HuH-7.5 (cell line): Measurements from ENCODE around the gene CHST9.
"Not testable (repeated sequence)": the region's sequence is repeated elsewhere in the genome, so short reads cannot be mapped to it uniquely, and the experiment has no call there.

Experiments
- DNase-seq: peaks from one replicate; pipeline ENCODE4 v3.0.0; 2011; ENCODE audit warnings: low spot score

Gene CHST9

GRCh38 chr18:27004056-27004829 lies 180.9 kb downstream of the CHST9 start:
- no peak for DNase-seq

- no peak for DNase-seq
Measured at GRCh38 chr18:26999797-27000196, 185.3 kb downstream of the CHST9 start.

- DNase-seq, result no peak
Measured at GRCh38 chr18:26993568-26993967, 191.5 kb downstream of the CHST9 start.

GRCh38 chr18:26992926-26993325 lies 192.2 kb downstream of the CHST9 start:
- DNase-seq, result no peak

- DNase-seq, result no peak
Measured at GRCh38 chr18:26989842-26990241, 195.3 kb downstream of the CHST9 start.

GRCh38 chr18:26981360-26982082 lies 203.6 kb downstream of the CHST9 start:
- no peak for DNase-seq

GRCh38 chr18:26978812-26979341 lies 206.2 kb downstream of the CHST9 start:
- DNase-seq, result no peak

- DNase-seq, result no peak
Measured at GRCh38 chr18:26977781-26978180, 207.3 kb downstream of the CHST9 start.

- no peak for DNase-seq
Measured at GRCh38 chr18:26976206-26976605, 208.9 kb downstream of the CHST9 start.

GRCh38 chr18:26972549-26972948 lies 212.6 kb downstream of the CHST9 start:
- DNase-seq, result not testable (repeated sequence)

- DNase-seq, result no peak
Measured at GRCh38 chr18:26971409-26971808, 213.7 kb downstream of the CHST9 start.

- no peak for DNase-seq
Measured at GRCh38 chr18:26970637-26971036, 214.5 kb downstream of the CHST9 start.

GRCh38 chr18:26965206-26965605 lies 219.9 kb downstream of the CHST9 start:
- no peak for DNase-seq

- no peak for DNase-seq
Measured at GRCh38 chr18:26963292-26963691, 221.8 kb downstream of the CHST9 start.

- no peak for DNase-seq
Measured at GRCh38 chr18:26961839-26962238, 223.3 kb downstream of the CHST9 start.

GRCh38 chr18:26960911-26961310 lies 224.2 kb downstream of the CHST9 start:
- DNase-seq, result no peak

- DNase-seq, result no peak
Measured at GRCh38 chr18:26956863-26957262, 228.2 kb downstream of the CHST9 start.

- no peak for DNase-seq
Measured at GRCh38 chr18:26948703-26949102, 236.4 kb downstream of the CHST9 start.

GRCh38 chr18:26943906-26944305 lies 241.2 kb downstream of the CHST9 start:
- no peak for DNase-seq

- no peak for DNase-seq
Measured at GRCh38 chr18:26941584-26941983, 243.5 kb downstream of the CHST9 start.

- DNase-seq, result no peak
Measured at GRCh38 chr18:26940744-26941398, 244.2 kb downstream of the CHST9 start.

GRCh38 chr18:26931659-26932058 lies 253.4 kb downstream of the CHST9 start:
- no peak for DNase-seq

- DNase-seq, result no peak
Measured at GRCh38 chr18:26930630-26931029, 254.5 kb downstream of the CHST9 start.
